Activated CD4-positive, CD25-positive, alpha-beta regulatory T cell treated with anti-CD3 and anti-CD28 coated beads, Interleukin-2, amount 50 U/mL, for 24 hours (primary cell): Measurements from ENCODE around the gene IP6K1.
"Not testable (repeated sequence)": the region's sequence is repeated elsewhere in the genome, so short reads cannot be mapped to it uniquely, and the experiment has no call there.

Experiments
- ATAC-seq, 2 donors: fragments of 150-1000 bp; cut with Tn5 transposase; one replicate each; pipeline ENCODE4 v1.10.0; 2021; ENCODE audit warnings: mild to moderate bottlenecking in 1 of 2, moderate library complexity in 1 of 2

The IP6K1 gene

DNA sequence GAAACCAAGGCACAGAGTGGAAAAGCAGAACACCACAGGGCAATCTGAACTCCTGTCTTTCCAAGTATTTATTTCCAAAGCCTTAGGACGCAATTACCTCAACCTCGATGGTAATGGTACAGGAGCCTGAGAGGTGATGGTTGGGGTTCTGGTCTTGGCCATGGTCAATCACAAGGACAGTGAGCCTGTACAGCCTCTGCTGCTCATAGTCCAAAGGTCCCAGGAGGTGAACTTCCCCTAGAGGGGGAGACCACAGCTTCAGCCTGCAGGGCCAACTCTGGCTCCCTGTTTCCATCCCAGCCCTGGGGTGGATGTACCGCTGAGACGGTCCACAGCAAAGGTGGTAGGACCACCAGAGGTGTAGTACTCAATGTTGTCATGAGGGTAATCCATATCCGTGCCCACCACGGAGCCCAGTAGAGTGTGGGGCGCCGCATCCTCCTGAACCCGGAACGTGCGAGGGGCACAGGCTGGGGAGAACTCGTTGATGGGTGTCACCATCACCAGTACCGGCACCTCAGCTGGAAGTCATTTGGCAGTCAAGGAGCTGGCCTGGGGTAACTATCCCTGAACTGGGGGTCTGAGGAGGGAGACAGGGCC is 7.2 kb upstream of the IP6K1 start:
- ATAC-seq, result no peak

GRCh38 chr3:49792371-49793150 is 6.2 kb upstream of the IP6K1 start:
- ATAC-seq, result no peak

GRCh38 chr3:49791571-49791970 is 5.2 kb upstream of the IP6K1 start:
- ATAC-seq, result no peak

- ATAC-seq, result no peak
Observed at GRCh38 chr3:49790626-49791411, 4.5 kb upstream of the IP6K1 start.

- ATAC-seq, result no peak
Observed at GRCh38 chr3:49788056-49788455, 1.7 kb upstream of the IP6K1 start.

- ATAC-seq, result no peak
Observed at GRCh38 chr3:49787536-49787935, 1.2 kb upstream of the IP6K1 start.

DNA sequence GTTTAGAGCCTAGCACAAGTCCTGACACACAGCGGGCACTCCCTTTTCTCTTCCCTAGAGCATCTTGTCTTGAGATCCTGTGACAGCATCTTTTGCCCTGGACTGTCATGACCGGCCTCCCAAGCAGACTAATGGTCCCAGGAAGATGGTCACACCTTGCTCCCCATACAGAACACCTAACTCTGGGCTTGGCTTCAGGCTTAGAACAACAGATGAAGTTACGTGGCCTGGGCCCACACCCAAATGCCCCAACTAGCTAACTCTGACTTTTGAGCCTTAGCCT is 781 bp upstream of the IP6K1 start:
- no peak for ATAC-seq

GRCh38 chr3:49785565-49786356 is 581 bp downstream of the IP6K1 start:
- ATAC-seq, result peak; percentile 34 to 45

DNA sequence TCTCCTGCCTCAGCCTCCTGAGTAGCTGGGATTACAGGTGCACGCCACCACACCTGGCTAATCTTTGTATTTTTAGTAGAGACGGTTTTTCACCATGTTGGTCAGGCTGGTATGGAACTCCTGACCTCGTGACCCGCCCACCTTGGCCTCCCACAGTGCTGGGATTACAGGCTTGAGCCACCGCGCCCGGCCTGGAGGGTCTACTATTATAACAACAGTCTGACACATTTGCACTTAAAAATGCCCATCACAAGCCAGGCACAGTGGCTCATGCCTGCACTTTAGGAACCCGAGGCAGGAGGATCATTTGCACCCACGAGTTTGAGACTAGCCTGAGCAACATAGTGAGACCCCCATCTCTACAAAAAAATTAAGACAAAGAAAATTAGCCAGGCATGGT is 4.1 kb downstream of the IP6K1 start:
- ATAC-seq, result not testable (repeated sequence)

DNA sequence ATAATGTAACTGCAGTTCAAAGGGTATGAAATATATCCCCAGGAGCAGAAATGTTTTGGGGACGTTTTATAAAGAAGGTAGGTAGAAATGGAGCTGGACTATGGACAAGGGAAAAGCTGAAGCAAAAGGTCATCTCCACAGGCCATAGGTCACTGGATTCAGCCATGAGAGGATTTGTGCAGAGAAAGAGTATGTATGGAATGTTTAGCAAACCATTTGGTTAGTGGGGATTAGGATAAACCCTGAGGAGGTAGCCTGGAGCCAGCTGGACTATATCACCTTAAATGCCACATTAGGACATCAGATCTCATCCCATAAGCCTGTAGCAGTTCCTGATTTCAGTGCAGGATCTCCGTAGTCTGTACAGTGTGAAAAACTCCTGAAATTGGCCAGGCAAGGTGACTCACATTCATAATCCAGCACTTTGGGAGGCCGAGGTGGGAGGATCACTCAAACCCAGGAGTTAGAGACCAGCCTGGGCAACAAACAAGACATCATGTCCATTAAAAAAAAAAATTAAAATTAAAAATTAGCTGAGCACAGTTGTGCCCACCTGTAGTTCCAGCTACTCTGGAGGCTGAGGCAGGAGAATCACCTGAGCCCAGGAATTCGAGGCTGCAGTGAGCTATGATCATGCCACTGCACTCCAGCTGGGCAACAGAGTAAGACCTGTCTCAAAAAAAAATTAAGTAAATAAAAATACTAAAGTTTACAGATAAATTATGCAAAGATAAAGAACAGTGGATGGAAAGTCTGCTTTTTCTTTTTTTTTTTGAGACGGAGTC is 4.7 kb downstream of the IP6K1 start:
- ATAC-seq, result no peak

DNA sequence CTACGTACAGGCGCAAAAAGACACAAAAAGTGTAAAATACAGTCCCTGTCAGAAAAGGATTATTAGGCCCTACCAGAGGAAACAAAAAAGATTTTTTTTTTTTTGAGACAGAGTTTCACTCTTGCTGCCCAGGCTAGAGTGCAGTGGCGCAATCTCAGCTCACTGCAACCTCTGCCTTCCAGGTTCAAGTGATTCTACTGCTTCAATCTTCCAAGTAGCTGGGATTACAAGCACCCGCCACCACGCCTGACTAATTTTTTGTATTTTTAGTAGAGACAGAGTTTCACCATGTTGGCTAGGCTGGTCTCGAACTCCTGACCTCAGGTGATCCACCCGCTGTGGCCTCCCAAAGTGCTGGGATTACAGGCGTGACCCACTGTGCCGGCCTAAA is 5.4 kb downstream of the IP6K1 start:
- not testable (repeated sequence) for ATAC-seq

- no peak for ATAC-seq
Observed at GRCh38 chr3:49780080-49780974, 6.0 kb downstream of the IP6K1 start.

DNA sequence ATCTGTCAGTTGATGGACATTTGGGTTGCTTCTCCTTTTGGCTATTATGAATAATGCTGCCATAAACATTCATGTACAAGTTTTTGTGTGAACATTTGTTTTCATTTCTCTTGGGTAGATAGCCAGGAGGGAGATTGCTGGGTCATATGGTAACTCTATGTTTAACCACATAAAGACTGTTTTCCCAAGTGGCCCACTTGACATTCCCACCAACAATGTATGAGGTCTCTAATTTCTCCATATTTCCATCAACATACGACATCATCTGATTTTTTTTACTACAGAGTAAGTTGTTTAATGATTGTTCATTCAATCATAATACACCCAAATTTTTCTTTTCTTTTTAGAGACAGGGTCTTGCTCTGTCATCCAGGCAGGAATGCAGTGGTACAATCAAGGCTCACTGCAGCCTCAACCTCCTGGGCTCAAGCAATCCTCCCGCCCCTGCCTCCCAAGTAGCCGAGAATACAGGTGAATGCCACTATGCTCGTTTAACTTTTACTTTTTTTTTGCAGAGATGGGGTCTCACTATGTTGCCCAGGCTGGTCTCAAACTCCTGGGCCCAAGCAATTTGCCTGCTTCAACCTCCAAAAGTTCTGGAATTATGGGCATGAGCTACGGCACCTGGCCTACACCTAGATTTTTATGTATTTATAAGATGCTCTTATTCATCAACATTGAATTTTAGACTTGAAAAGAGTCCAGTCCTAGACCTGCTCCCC is 6.8 kb downstream of the IP6K1 start:
- ATAC-seq, result no peak

DNA sequence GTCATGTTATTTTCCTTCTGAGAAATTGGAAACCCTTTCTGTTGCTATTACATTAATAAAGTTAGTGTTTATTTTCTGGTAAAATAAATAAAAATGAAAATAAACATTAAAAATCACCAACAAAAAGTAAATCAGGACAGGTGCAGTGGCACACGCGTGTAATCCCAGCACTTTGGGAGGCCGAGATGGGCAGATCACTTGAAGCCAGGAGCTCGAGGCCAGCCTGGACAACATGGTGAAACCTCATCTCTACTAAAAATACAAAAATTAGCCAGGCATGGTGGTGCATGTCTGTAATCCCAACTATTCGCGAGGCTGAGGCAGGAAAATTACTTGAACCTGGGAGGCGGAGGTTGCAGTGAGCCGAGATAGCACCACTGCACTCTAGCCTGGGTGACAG is 10.2 kb downstream of the IP6K1 start:
- ATAC-seq, result not testable (repeated sequence)

DNA sequence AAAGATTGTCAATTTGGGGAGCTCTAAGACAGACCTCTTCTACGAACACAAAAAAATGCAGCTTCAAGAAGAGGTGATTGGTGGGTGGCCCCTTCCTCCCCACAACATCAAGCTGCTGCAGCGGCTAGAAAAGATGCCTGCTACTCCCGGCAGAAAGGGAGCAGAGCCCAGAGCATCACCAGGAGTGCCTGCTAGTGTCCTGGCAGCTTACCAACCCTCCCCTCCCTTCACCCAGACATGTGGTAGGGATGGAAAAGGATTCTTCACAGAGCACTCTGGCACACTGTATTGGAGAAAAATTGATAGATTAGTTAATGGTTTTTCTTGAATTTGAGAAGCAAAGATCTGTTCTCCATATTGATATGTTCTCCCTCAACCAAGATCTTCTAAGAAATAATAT is 10.8 kb downstream of the IP6K1 start:
- no peak for ATAC-seq

GRCh38 chr3:49772703-49773102 is 13.6 kb downstream of the IP6K1 start:
- no peak for ATAC-seq

DNA sequence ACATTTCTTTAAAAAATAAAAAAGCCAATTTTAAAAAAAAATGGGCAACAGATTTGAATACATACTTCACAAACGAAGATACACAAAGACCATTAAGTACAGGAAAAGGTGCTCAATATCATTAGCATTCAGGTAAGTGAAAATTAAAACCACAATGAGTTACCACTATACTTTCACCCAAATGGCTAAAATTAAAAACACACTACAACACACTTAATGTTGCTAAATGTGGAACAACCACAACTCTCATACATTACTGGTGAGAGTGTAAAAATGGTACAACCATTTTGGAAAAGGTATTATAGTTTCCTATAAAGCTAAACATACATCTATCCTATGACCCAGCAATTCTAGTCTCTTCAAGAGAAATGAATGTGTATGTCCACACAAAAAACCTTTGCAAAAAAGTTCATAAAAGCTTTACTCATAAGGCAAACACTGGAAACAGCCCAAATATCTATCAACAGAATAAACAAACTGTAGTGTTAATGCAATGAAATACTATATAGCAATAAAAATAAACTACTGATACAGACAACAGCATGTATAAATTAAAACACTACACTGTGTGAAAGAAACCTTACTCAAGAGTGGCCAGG is 14.9 kb downstream of the IP6K1 start:
- ATAC-seq, result no peak

- no peak for ATAC-seq
Observed at GRCh38 chr3:49769926-49770325, 16.4 kb downstream of the IP6K1 start.

DNA sequence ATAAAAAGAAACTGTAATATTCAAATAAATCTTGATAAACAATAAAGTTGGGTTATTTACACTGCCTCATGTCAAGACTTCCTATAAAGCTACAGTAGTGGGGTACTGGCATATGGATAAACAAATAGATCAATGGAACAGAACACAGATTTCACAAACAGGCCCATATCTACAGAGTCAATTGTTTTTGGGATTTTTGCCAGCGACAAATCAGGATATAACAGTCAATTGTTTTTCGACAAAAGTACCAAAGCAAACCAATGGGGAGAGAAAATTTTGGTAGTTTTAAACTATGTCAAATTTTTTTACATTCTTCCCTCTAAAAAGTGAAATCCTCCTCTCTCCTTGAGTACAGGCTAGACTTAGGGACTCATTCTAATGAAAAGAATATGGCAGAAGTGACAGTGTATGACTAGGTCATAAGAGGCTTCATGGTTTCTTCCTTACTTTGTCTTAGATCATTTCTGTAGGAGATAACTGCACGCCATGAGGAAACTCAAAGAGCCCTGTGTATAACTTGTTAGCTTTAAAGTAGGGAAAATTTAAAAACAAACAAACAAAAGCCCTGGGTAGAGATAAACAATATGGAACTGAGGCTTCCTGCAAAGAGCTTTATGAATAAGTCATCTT is 16.9 kb downstream of the IP6K1 start:
- peak in 1 of 2 donors; percentile 66 for ATAC-seq

DNA sequence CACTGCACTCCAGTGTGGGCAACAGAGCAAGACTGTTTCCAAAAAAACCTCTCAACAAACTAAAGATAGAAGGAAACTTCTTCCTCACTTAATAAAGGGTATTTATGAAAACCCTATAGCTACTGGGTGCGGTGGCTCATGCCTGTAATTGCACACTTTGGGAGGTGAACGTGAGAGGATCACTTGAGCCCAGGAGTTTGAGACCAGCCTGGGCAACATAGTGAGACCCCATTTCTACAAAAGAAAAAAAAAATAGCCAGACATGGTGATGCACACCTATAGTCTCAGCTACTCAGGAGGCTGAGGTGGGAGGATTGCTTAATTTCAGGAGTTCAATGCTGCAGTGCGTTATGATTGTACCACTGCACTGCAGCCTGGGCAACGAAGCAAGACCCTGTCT is 22.4 kb downstream of the IP6K1 start:
- ATAC-seq, result no peak
